HG03354 (cell line): ENCODE data around the gene AMIGO2.
"Not testable (repeated sequence)": the region's sequence is repeated elsewhere in the genome, so short reads cannot be mapped to it uniquely, and the experiment has no call there.

Experiments
- ATAC-seq: cut with Tn5 transposase; IDR thresholded peaks from one replicate; pipeline ENCODE4 v1.9.1; 2021; ENCODE audit warnings: mild to moderate bottlenecking; ENCODE audit not compliant: unreplicated experiment, poor library complexity, severe bottlenecking

Gene AMIGO2, protein sequence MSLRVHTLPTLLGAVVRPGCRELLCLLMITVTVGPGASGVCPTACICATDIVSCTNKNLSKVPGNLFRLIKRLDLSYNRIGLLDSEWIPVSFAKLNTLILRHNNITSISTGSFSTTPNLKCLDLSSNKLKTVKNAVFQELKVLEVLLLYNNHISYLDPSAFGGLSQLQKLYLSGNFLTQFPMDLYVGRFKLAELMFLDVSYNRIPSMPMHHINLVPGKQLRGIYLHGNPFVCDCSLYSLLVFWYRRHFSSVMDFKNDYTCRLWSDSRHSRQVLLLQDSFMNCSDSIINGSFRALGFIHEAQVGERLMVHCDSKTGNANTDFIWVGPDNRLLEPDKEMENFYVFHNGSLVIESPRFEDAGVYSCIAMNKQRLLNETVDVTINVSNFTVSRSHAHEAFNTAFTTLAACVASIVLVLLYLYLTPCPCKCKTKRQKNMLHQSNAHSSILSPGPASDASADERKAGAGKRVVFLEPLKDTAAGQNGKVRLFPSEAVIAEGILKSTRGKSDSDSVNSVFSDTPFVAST

DNA sequence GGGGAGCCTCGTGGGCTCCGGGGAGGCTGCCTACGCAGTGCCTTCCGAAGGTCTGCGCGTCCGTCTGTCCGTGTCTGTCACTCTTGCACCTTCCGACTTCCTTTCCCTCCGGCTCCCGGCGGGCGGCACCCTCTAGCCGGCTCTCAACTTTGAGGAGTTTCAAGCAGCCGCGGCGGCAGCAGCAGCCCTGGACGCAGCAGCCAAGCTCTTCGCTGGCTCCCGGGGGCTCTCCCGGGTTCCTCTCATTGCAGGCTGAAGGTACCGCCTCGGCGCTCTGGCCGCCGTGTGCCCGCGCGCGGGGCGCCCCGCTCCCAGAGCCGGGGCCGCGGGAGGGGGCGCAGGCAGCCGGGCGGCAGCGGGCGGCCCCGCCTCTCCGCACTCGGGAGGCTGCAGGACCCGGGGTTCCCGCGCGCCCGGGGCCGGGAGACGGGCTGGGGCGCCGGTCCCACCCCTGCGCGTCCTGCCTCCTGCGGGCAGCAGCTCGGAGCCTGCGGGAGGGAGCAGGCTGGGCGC lies at the start of gene AMIGO2, which contains the start of gene PCED1B:
Gene AMIGO2 (minus strand): TSS at position 492 of the 513 bp plus-strand sequence. CDS start 957 bp downstream, outside the sequence.
Gene PCED1B (plus strand): TSS at position 154 of the 513 bp plus-strand sequence. CDS start 155,443 bp downstream, outside the sequence.
- ATAC-seq, result peak; percentile 67

DNA sequence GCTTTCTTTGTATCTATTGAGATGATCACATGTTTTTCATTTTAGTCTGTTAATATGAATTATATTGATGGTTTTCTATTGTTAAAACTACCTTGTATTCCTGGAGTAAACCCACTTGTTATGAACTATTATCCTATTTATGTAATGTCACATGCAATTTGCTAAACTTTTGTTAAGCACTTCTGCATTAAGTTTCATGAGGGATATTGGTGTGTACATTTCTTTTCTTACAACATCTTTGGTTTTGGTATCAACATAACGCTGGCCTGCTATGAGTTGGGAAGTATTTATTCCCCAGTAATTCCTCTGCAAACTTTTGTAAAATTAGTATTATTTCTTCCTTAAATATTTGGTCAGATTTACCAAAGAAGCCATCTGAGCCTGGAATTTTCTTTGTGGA lies 46.5 kb upstream of the AMIGO2 start:
- ATAC-seq, result no peak

DNA sequence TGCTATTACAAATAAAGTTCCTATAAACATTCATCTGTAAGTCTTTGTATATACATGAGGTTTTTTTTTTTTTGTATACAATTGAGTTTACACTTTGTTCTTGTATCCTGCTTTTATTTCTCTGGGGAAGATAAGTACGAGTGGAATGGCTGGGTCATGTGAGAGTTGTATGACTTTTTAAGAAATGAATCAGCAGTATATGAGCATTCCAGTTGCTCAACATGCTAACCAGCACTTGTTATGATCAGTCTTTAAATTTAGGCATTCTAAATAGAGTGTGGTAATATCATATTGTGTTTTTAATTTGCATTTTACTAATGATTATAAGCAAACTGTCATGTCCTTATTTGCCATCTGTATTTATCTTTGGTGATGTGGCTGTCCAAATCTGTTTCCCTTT lies 44.7 kb upstream of the AMIGO2 start:
- no peak for ATAC-seq

DNA sequence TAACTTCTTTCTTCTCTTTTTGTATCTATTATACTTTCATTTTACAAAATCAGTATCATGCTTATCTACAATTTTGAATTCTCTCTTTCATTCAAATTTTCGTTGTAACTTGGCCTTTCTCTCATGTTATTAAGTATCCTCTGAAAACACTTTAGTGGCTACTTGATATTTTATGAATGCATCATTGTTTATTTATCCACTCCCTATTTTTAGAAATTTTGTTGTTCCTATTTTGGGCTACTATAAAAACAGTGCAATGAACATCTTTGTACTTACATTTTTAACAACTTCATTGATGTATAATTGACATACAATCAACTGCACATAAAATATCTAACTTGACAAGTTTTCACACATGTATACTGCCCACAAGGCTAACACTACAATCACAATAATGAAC lies 44.0 kb upstream of the AMIGO2 start:
- no peak for ATAC-seq

DNA sequence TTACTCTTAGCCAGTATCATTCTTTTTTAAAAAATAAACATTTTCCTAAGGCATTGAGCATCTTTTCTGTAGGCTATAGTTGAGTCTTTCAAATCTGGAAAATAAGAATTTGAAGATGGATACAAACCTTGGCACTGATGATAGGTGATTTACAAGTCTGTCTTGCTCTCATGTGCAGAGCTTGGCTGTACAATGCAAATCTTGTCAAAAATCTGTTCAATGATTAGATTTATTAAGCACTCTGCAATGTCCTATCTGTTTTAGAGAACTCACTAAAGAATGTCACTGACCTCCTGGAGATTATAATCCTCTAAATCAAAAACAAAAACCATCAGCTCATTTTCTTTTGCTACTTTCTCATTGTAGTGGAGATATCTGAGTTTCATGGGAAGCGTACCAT lies 42.8 kb upstream of the AMIGO2 start:
- no peak for ATAC-seq

DNA sequence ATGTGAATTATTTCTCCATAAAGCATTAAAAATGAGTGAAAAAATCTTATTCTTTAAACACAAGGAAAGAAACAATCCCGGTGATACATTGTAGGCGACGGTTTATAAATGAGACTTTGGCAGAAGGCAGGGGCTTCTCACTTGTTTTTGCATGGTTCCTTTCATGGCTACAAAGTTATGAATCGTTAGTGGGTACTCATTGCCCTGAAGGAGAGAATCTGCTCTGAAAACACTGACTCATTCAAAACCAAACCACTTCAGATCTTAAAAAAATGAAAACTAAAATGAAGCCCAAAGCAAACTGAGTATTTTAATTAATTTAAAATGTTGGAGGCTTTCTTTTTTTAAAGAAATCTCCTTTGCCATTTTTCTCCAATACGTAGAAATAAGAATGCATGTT lies 41.4 kb upstream of the AMIGO2 start:
- no peak for ATAC-seq

DNA sequence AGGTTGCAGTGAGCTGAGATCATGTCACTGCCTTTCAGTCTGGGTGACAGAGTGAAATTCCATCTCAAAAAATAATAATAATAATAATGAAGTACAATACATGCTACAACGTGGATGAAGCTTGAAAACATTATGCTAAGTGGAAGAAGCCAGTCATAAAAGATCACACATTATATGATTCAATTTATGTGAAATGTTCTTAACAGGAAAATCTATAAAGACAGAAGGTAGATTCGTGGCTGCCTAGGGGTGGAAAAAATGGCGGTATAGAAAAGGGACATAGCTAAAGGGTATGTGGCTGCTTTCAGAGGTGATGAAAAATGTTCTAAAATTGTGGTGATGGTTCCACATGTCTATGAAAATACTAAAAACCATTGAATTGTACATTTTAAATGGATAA lies 41.0 kb upstream of the AMIGO2 start:
- ATAC-seq, result no peak

DNA sequence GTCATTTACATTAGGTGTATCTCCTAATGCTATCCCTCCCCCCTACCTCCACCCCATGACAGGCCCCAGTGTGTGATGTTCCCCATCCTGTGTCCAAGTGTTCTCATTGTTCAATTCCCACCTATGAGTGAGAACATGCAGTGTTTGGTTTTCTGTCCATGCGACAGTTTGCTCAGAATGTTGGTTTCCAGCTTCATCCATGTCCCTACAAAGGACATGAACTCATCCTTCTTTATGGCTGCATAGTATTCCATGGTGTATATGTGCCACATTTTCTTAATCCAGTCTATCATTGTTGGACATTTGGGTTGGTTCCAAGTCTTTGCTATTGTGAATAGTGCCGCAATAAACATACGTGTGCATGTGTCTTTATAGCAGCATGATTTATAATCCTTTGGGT lies 37.5 kb upstream of the AMIGO2 start:
- ATAC-seq, result not testable (repeated sequence)

DNA sequence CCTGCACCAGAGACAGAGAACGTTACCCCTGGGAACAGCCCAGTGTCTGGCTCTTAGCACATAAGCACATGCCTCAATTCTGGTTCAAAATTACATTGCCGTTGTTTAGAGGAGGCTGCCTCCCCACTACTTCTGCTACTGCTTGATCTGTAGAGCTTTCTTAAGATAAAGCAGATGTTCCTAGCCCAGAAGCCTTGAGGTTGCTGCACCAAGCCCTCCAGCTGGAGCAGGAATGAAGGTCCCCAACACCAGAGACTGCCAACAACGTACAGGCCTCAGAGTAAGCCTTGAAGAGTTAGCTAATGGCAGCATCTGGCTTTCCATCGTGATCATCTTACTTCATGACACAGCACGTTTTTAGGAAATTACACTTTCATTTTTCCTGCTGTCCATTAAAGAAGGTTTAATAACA lies 34.7 kb upstream of the AMIGO2 start:
- ATAC-seq, result no peak

DNA sequence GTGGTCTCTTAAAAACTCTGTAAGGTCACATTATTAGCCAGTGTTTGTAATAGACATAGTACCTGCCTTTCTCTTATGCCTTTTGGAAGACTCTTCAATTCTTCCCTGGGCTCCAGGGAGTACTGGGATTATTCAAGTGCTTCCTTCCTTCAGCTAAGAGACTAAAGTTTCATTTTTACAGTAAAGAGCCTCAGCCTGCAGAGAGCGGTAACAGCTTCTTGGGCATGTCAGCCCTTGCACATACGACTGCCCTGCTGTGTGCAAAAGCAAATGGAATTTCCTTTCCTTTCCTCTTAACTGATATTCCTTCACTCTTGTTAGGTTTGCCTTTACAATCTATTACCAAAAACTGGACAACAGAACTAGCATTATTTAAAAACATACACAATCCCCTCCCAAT lies 32.9 kb upstream of the AMIGO2 start:
- no peak for ATAC-seq

DNA sequence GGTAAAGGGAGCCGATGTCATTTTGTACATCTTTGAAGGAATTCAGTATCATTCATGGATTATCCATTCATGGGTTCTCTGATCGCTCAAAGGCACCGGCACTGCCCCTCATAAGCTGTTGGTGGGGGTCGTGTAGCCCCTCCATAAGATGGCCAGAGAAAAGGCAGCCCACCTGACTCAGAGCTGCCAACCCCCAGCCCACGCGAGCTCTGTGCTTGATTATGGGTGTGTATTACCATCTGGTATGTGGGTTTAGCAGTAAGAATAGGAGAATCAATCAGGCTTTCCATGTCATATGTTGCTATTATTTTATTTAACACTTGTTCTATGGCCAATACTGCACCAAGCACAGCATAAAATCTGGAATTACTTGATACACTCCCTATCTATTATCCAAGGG lies 32.1 kb upstream of the AMIGO2 start:
- no peak for ATAC-seq

DNA sequence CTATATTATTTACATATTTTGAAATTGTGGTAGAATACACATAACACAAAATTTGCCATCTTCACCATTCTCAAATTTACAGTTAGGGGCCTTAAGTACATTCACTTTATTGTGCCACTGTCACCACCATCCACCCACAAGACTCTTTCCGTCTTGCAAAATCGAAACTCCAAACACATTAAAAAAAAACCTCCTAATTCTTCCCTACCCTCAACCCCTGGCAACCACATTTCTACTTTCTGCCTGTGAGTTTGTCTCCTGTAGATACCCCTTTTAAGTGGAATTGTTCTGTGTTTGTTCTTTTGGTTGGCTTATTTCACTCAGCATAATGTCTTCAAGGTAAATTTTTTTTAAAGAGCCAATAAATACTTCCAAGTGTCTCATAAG lies 31.6 kb upstream of the AMIGO2 start:
- no peak for ATAC-seq

DNA sequence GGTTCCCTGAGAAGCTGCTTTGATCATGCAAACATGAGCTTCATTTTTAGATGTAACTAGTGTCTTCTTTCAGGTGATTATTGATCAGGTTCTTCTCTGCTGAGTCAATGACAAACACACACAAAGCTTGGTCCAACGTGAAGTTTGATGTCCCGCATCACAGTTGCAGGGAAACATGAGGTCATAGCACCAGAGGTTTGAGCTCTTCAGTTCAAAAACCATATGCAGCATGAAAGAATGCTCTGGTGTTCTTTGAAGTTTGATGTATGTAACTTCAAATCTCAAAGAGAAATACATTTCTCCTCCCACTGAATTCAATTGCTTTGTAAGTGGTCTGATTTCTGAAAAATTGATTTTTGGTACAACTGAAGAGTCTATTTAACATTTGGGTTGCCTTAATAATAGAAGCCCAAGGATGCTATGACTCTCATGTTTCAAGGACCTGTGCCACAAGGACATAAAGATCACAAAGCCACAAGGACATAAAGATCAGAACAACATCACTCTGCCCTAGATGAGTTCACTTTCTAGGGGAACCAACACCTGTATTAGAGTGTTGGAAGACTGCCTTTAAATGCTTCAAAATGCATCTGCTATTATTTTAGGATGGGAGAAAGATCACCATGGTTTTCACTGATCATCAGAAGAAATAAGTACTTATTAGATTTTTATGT lies 31.1 kb upstream of the AMIGO2 start:
- ATAC-seq, result no peak

DNA sequence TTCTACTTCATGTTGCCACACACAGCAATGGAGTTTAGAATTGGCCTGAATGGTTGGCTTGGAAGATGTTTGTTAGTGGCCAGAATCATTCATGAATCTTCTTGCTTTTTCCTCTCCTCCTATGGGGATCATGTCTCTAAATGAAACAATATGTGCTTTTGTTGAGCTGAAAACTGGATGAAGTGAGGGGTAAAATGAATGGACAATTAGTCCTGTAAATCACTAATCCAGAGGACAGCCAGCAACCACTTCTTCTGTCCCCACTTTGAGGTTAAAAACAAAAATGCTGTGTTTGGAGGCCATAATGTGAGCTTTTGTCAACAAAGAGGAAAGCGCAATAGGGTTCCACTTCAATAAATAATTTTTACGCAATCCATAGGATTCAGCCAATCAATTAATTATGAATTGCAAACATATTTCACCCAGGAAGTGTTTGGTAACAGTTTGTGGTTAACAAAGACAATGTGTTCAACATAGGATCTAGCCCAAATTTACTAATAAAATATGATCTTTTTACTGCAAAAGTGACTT lies 30.3 kb upstream of the AMIGO2 start:
- ATAC-seq, result no peak

DNA sequence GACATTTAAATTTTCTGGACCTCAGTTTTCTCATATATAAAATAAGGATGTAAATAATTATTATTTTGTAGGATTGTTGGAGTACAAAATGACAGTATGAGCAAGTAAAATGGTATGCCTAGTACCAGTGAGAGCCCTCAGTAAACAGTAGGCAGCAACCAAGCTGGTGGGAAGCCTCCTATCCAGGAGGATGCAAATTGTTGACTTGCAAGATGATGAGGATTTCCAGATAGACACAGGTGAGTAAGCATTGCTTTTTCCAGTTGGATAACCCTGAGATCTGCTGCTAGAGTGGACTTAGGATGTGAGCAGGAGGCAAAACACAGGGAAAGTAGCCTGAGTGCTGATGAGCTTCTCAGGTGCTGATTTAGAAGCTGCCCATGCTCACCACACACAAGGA lies 28.2 kb upstream of the AMIGO2 start:
- no peak for ATAC-seq

DNA sequence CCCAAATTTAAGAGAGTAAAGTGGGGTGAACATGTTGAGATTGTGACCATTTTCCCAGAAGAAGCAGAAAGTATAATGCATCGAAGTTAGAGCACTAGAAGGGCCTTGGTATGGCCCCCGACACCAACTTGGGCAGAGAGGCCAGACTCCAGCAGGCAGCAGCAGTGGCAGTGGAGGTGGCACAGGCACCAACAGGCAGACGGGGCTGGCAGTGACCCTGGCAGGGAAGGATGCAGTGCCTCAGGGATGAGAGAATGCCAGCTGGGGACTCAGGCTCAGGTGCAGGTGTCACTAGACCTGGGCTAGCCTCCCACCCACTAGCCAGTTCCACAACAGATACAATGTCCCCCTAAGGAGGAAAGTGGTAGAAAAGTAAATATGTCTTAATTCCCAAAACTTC lies 27.7 kb upstream of the AMIGO2 start:
- no peak for ATAC-seq

DNA sequence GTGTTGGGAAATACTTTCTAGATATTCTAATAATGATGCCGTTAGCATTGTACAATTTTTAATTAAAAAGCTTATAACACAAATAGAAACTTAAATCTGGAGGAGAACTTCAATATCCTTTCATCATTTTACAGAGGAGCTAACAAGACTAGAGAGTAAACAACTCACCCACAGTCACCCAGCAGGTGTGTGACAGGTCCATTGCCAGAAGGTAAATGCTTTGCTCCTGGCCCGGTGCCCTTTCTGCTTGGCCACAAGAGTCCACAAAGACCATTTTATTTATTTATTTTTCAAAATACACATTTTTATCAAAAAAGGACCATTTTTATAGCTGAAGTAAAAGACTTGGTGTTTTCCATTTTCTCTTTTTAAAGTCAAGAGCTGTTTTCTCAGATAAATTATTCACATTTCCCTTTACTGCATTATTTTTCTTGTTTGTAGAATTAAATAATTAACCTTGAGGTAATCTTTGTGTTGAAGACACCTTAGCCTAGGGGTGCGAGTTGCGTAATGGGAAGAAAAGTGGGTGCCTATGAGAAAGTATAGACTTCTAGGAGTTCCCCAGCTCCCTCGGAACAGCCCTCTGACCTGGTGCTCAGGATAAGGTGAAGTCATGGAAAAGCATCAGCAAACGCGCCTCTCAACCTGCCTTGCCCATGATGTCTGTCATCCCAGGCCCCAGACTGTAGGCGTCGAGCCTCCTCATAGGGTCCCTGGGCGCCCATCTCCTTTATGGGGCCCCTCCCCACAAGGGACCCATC lies 26.3 kb upstream of the AMIGO2 start:
- no peak for ATAC-seq

DNA sequence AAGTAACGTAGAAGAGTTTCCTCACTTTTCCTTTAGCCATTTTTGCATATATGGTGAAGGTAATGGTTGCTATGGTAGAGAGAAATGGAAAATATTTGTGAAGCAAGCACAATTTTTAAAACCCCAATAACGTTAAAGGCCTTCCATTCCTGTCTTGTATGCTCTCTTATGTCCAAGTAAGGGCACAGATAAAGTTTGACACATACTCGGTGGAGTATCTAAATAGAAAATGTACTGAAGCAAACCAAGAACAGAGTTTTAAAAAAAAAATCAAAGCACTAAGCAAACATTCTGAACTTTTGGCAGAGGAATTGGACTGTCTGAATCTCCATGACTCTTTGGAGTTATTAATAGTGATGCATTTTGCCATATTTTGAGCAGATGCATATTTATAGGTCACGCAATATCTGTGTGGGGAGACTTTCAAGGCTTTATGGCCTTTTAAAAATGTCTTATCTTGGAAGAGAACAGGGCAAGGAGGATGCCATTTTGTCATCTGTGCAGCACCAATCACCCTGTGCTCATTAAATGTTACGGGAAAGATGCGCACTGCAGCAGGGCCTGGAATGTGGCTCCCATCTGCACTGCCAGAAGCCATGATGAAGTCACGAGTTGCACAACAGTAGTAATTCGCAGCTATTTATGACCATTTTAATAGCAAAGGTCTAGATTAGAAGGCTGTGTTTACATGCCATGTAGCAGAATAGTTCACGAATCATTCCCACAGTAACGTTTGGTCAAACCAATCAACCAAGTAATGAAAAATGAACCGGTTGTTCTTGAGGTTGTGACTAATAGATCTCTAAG lies 23.3 kb upstream of the AMIGO2 start:
- no peak for ATAC-seq

DNA sequence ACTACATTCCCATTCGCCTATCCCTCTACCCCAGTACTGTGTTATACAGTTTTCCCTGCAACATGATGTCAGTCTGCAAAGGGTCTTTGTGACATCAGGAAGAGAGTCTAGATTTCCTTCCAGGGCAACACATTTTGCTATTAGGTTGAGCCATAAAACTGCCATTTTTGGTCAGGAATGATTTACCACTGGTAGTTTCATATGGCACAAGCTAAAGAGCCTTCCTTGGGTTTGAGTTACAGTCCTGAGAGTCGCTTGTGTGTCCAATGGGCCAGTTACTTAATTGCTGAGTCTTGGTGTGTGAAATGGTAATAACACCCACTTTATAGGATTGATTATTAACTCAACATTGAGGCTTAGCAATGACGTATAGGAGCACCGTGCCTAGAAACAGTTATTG lies 22.6 kb upstream of the AMIGO2 start:
- no peak for ATAC-seq
